IPS-20b (cell line): Measurements from ENCODE around the gene RBKS.
"Not testable (repeated sequence)": the region's sequence is repeated elsewhere in the genome, so short reads cannot be mapped to it uniquely, and the experiment has no call there.

ENCODE experiments used
- H3K27ac ChIP-seq: one replicate; pipeline ENCODE4 v1.5.1; 2013; ENCODE audit warnings: low read length
- H3K27me3 ChIP-seq: 2 replicates; pipeline ENCODE4 v1.6.1; 2013; ENCODE audit warnings: mild to moderate bottlenecking, low read length, inconsistent platforms; ENCODE audit not compliant: insufficient read depth
- H3K36me3 ChIP-seq: 2 replicates; pipeline ENCODE4 v1.6.1; 2013; ENCODE audit warnings: low read depth, mild to moderate bottlenecking, inconsistent platforms, low read length, moderate library complexity; ENCODE audit not compliant: insufficient read depth
- H3K4me1 ChIP-seq: 2 replicates; pipeline ENCODE4 v1.6.1; 2013; ENCODE audit warnings: mild to moderate bottlenecking, control low read depth, inconsistent platforms, low read length, moderate library complexity; ENCODE audit not compliant: insufficient read depth
- H3K4me3 ChIP-seq: 2 replicates; pipeline ENCODE4 v1.5.1; 2013; ENCODE audit warnings: mild to moderate bottlenecking, low read length, inconsistent platforms
- H3K9ac ChIP-seq: 2 replicates; pipeline ENCODE4 v1.6.1; 2013; ENCODE audit warnings: low read depth, mild to moderate bottlenecking, inconsistent platforms, low read length, moderate library complexity
- H3K9me3 ChIP-seq: 2 replicates; pipeline ENCODE4 v1.6.1; 2013; ENCODE audit warnings: mild to moderate bottlenecking, low read depth, low read length, inconsistent platforms; ENCODE audit not compliant: insufficient read depth

RBKS gene

DNA sequence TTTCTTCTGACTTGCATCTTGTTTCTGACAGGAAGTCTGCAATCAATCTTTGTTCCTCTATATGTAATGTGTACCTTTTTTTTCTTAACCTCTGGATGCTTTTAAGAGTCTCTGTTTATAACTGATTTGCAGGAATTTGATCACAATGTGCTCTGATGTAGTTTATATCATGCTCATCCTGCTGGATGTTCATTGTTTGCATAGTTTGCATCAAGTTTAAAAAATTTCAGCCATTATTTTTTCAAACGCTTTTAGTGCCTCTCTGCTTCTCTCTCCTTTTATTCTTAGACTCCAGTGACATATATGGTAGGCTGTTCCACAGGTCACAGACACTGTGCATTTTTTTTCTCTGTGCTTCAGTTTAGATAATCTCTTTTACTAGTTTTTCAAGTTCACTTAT is 23.9 kb downstream of the RBKS start:
- Histone ChIP-seq H3K4me1 (no peaks in the 10 kb centered on the region), H3K27me3 (peaks cover 29% of the 10 kb centered on the region), H3K27ac (no peak overlapping the region), H3K4me3 (no peak overlapping the region), H3K9ac (no peak overlapping the region), H3K36me3 (no peaks in the 10 kb centered on the region), H3K9me3 (no peaks in the 10 kb centered on the region)

DNA sequence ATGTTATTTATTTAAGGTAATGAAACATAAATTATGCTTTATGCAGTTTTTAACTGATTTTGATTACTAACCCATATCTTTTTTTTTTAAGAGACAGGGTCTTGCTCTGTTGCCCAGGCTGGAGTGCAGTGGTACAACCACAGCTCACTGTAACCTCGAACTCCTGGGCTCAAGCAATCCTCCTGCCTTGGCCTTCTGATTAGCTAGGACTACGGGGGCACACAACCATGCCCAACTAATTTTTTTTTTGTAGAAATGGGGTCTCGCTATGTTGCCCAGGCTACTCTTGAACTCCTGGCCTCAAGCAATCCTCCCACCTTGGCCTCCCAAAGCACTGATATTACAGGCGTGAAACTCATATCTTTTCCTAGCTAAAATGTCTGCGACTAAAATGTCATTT is 26.2 kb downstream of the RBKS start:
- H3K9me3 ChIP-seq, H3K4me1 ChIP-seq, H3K36me3 ChIP-seq, H3K9ac ChIP-seq, H3K27ac ChIP-seq, H3K4me3 ChIP-seq: not testable (repeated sequence)
- H3K27me3 ChIP-seq, result peaks cover 32% of the 10 kb centered on the region

DNA sequence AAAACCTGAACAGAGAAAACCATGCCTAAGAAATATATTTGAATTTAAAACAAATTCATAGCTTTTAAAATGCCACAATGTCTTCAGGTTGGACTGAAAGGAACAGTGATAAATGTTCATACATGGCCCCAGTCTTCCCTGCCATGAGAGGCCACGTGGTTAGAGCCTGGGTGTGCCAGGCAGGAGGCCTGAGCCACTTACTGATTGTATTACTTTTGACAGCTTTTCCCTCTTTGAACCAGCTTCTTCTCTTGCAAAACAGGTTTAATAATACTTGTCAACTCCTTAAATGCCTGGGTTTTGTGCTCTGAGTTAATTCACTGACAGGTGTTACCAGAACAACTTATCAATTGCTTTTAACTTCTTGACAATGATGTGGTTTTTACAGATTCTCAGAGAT is 27.0 kb downstream of the RBKS start:
- Histone ChIP-seq H3K4me3 (no peak overlapping the region), H3K36me3 (no peaks in the 10 kb centered on the region), H3K27ac (no peak overlapping the region), H3K4me1 (no peaks in the 10 kb centered on the region), H3K9me3 (no peaks in the 10 kb centered on the region; the same call in 1 of the 2 replicates), H3K27me3 (peaks cover 32% of the 10 kb centered on the region), H3K9ac (no peak overlapping the region)

DNA sequence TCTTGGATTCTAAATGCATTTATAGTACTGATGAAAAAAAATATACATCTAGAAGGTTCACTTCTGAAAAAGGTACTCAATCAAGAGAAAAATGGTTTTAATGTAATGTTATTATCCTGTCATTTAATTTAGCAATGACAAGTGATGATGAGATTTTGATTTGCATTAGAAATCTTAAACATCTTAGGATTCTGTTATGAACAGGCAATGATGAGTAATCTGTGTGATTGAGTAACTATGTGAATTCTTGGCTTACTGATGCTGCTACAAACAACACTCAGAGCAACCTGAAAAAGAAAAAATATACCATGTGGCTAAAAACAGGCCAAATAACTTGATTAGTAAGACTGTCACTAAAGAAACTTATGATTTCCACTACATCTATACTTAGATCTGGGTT is 30.1 kb downstream of the RBKS start:
- H3K27me3 ChIP-seq, result peaks cover 19% of the 10 kb centered on the region
- H3K4me3 ChIP-seq, result no peak overlapping the region
- H3K9ac ChIP-seq, result no peak overlapping the region
- H3K9me3 ChIP-seq, result peaks cover 13% of the 10 kb centered on the region
- H3K36me3 ChIP-seq, result no peaks in the 10 kb centered on the region
- no peak overlapping the region for H3K27ac ChIP-seq
- no peaks in the 10 kb centered on the region for H3K4me1 ChIP-seq

DNA sequence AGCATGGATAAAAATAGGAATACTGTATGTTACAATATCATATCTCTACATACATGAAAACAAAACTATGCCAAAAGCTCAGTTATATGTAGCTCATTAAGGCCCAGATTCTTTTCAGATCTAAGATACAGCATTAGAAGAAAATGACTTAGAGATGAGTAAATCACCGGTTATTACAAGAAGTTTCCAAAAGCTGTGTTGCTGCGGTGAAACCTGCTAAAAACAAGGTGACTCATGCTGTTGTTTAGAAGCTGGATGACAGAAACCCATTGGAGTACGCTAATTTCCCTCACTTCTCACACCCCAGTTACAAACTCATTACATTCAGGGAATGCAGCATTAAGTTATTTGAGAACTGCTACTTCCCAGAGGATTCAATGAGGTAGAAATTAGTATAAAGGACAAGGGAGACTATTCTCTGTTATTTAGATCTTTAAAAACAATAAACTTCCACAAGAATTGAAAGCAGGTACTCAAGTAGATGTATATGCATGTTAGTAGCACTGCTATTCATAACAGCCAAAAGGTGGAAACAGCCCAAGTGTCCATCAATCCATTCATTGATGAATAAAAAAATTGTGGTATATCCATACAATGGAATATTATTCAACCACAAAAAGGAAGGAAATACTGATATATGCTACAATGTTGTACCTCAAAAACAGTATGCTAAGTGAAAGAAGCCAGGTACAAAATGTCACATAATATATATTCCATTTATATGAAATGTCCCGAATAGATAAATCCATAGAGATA is 32.6 kb downstream of the RBKS start:
- Histone ChIP-seq H3K36me3 (no peaks in the 10 kb centered on the region), H3K27me3 (peaks cover 4% of the 10 kb centered on the region; the same call in 1 of the 2 replicates), H3K4me1 (no peaks in the 10 kb centered on the region), H3K9ac (no peak overlapping the region), H3K9me3 (peaks cover 17% of the 10 kb centered on the region), H3K27ac (no peak overlapping the region), H3K4me3 (no peak overlapping the region)

DNA sequence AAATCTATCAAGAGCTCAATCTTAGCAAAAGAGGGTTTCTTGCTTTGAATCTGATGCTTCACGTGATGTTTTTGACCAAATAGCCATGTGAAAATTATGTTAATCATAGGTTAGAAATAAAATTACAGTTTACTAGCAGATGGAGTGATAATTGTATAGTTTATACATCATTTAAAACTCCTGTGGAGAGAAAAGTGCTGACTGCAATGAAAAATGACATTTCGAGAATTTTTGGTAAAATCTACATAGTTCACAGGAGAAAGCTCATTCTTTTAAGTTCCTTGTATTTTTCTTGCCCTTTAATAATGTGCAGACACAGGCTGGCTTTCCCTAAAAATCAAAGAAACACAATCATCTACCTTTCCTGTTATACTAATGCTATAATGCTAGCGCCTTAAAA is 33.2 kb downstream of the RBKS start:
- no peak overlapping the region for H3K27ac ChIP-seq
- peaks cover 17% of the 10 kb centered on the region for H3K9me3 ChIP-seq
- no peak overlapping the region for H3K4me3 ChIP-seq
- no peaks in the 10 kb centered on the region for H3K4me1 ChIP-seq
- no peak overlapping the region for H3K9ac ChIP-seq
- H3K27me3 ChIP-seq, result peaks cover 4% of the 10 kb centered on the region; the same call in 1 of the 2 replicates
- no peaks in the 10 kb centered on the region for H3K36me3 ChIP-seq

DNA sequence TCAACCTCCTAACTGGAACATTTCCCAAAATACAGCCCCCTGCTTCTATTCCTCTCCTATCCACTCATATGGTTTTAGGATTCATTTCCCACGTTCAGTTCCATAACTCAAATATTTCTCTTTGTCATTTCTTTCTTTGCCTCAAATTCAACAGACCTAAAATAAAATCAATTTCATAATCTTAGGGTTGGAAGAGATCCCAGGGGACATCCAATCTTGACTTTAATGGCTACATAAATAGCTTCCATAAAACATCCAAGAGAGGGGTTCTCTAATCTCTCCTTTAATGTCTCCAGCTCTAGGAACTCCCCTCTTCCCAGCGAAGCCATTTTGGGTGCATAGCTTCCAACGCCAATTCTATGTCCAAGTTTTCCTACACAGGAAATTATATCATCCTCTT is 33.8 kb downstream of the RBKS start:
- Histone ChIP-seq H3K4me3 (no peak overlapping the region), H3K36me3 (no peaks in the 10 kb centered on the region)

DNA sequence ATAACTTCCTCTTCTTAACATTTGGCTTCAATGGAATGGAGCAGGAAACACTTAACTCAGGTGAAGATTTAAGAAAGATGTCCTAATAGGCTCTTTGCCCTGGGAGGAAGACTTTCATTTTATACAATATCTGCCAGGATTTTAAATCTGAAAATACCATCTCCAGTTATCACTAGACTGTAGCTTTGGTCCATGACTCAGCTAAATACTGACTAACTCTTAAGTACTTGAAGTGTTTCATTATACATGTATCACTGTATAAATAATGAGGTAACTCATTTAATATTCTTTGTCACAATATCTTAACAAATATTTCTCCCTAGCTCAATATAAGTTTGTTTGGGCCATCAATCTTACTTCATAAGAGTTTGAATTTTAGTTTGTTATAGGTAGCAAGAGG is 34.7 kb downstream of the RBKS start:
- Histone ChIP-seq H3K27ac (no peak overlapping the region), H3K4me1 (no peaks in the 10 kb centered on the region), H3K9me3 (peaks cover 17% of the 10 kb centered on the region), H3K9ac (no peak overlapping the region), H3K4me3 (no peak overlapping the region), H3K27me3 (peaks cover 4% of the 10 kb centered on the region; the same call in 1 of the 2 replicates), H3K36me3 (no peaks in the 10 kb centered on the region)

More for the DNA sequence above, 33.8 kb downstream of the RBKS start:
- Histone ChIP-seq H3K9me3 (peaks cover 17% of the 10 kb centered on the region), H3K9ac (no peak overlapping the region), H3K4me1 (no peaks in the 10 kb centered on the region), H3K27me3 (peaks cover 4% of the 10 kb centered on the region; the same call in 1 of the 2 replicates), H3K27ac (no peak overlapping the region)

DNA sequence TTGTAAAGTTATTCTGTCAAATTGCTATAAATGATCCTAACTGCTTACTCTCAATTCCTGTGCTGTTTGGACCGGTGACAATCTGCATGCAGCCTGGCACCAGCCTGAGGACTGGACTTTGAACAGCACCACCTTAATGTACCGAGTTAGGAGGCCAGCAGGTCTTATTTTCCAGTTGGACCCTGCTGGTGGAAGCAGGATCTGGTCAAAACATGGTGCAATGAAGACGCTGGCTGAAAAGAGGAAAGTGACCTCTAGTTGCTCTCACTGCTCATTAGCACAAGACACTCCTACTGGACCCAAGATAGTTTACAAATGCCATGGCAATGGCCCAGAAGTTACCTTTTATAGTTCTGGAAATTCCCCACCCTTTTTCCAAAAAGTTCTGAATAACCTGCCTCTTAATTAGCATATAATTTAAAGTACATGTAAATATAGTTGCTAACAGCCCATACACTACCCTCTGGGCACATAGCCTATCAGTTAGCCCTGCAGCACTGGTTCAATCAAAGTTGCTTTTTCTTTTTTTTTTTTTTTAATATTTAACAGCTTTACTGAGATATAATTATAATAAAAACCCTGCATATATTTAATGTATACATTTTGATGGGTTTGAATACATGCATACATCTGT is 35.8 kb downstream of the RBKS start:
- Histone ChIP-seq H3K9me3 (peaks cover 17% of the 10 kb centered on the region), H3K27me3 (no peaks in the 10 kb centered on the region), H3K9ac (no peak overlapping the region), H3K4me1 (no peaks in the 10 kb centered on the region), H3K36me3 (no peaks in the 10 kb centered on the region), H3K27ac (no peak overlapping the region), H3K4me3 (no peak overlapping the region)

DNA sequence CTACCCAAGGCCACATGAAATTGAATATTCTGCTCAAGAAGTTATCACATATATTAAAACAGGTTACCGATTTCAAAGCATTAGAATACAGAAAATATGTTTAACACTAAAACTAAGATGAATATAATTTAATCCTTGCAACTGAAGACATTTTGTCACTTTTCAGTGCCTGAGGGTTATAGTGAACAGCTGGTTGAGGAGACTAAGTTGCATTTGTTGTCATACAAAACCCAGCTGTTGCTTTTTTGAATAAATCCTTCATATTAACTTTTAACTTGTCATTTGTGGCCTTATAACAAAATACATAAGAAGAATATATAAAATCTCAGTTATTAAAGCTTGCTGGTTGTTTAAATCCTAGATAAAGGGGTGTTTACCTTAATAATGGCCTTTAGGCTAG is 37.5 kb downstream of the RBKS start:
- Histone ChIP-seq H3K9me3 (peaks cover 13% of the 10 kb centered on the region), H3K9ac (no peak overlapping the region), H3K36me3 (no peaks in the 10 kb centered on the region), H3K27me3 (no peaks in the 10 kb centered on the region), H3K4me3 (no peak overlapping the region), H3K4me1 (no peaks in the 10 kb centered on the region), H3K27ac (no peak overlapping the region)

DNA sequence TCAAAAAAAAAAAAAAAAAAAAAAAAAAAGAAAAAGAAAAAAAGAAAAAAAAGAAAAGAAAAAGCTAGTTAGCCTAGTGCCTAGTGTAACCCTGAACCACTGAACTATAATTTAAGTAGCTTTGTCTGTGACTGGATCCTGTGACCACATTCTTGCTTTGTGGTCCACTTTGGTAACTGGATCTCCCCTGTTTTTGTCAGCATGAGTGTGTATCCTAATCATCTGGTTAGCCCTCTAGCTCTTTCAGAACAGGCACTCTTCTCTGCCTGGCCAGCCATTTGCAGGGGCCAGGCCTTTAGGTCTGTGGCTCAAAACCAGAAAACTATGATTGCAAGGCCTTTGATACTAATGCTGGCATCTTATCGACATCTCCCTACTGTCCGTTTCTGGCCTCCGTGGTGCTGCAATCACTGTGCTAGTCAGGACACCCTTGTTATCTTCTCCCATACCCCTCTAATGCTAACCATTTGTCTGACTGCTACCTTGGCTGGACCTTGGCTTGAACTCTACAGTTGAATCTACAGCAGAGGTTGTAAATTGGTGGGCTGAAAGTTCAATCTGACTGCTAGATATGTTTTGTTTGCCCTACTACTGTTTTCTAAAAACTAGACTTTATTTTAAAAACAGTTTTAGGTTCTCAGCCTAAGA is 40.5 kb downstream of the RBKS start:
- Histone ChIP-seq H3K27ac (no peak overlapping the region), H3K9me3 (peaks cover under 1% of the 10 kb centered on the region; the same call in 1 of the 2 replicates), H3K27me3 (no peaks in the 10 kb centered on the region), H3K36me3 (no peaks in the 10 kb centered on the region), H3K4me1 (no peaks in the 10 kb centered on the region), H3K9ac (no peak overlapping the region), H3K4me3 (no peak overlapping the region)

DNA sequence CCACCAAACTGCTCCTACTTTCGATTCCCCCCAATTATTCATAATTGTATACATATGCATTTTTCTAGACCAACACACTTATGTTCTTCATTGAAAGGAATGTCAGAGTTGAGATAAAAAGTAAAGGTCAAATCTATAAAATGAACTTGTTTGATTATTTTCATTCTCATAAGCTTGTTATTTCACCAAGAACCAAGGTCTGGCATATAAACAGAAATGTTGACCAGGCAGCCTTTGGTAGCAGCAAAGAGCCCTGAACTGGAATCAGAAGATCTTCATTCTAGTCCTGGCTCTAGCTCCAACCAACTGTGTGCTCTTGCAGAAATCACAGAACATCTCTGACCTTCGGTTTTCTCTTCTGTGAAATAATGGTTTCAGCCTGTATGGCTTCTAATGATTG is 42.9 kb downstream of the RBKS start:
- Histone ChIP-seq H3K27ac (no peak overlapping the region), H3K4me3 (no peak overlapping the region), H3K27me3 (no peaks in the 10 kb centered on the region), H3K9ac (no peak overlapping the region), H3K36me3 (no peaks in the 10 kb centered on the region), H3K9me3 (no peaks in the 10 kb centered on the region), H3K4me1 (no peaks in the 10 kb centered on the region)
